ENCODE measurements around the gene SLC39A7. TPM values are rescaled to one million over a fixed set of nuclear protein-coding genes. Genes with fewer than 3 reads are reported as not detected.
A peak's percentile ranks its signal among the peaks of the same experiment; 100 is the strongest.

The SLC39A7 gene
- total and polyA plus RNA-seq, 4 donors: 59.7 to 102 (median 88.6) TPM

DNA sequence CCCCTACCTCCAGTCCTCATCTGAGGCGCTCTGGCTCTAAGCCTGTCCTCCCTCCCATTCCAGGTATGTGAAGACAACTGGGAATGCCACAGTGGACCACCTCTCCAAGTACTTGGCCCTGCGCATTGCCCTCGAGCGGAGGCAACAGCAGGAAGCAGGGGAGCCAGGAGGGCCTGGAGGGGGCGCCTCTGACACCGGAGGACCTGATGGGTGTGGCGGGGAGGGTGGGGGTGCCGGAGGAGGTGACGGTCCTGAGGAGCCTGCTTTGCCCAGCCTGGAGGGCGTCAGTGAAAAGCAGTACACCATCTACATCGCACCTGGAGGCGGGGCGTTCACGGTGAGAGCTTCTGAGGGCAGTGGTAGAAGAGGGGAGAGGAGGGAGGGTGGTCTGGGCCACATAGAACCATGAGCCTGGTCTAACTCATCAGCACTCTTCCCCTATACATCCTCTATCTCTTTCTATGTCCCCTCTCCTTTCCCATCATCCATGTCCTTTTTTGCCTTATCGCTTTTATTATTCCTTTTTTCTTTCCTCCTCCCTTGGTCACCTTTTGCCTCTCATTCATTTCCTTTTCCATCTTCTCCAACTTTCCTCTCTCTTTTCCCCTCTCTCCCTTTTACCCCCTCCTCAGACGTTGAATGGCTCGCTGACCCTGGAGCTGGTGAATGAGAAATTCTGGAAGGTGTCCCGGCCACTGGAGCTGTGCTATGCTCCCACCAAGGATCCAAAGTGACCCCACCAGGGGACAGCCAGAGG, 11.2 kb downstream of the SLC39A7 start:
- 80 to 83% methylated on average over 16 to 18 of the region's 18 CpGs for WGBS, 2 donors
- no peak overlapping the region for H3K4me3 ChIP-seq (ENCODE audit: low read length in 2 of 2)
- no peak for DNase-seq
- intact Hi-C loops (cut with DNase I): loop anchor here in 1 of 2 donors (2.0 kb wide), 1 partner anchor 37 kb away; no protein-coding TSS in a partner anchor
- no peaks in the 10 kb centered on the region for H3K4me1 ChIP-seq (ENCODE audit: control insufficient read depth in 1 of 2, insufficient read depth in 2 of 2, low read length in 2 of 2)
- H3K27me3 ChIP-seq (ENCODE audit: control insufficient read depth in 1 of 2, insufficient read depth in 2 of 2, low read length in 1 of 2): no peaks in the 10 kb centered on the region
- no peaks in the 10 kb centered on the region for H3K36me3 ChIP-seq (ENCODE audit: control insufficient read depth in 1 of 2, insufficient read depth in 2 of 2, low read length in 1 of 2)
- no peak overlapping the region for H3K27ac ChIP-seq (ENCODE audit: low read depth in 1 of 2, low read length in 2 of 2)
- H3K9me3 ChIP-seq (ENCODE audit: control insufficient read depth, low read length): no peaks in the 10 kb centered on the region
- ATAC-seq (ENCODE audit: low FRiP score): no peak

DNA sequence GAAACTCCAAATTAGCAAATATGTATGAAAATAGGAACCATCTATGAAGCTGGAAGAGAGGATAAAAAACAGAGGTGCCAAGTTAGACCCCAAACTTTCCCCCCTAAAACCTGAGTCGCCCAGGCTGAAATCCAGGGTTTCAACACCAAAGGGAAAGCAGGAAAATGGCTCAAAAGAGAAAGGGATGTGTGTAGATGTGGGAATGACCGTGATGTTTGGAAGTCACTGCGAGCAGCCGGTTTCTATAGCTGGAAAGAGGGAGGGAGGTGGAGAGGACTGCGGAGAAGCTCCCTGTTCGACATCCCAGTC, 12.1 kb downstream of the SLC39A7 start:
- H3K4me3 ChIP-seq (ENCODE audit: low read length in 2 of 2): peak overlapping the region; percentile 18 to 54
- H3K4me1 ChIP-seq (ENCODE audit: control insufficient read depth in 1 of 2, insufficient read depth in 2 of 2, low read length in 2 of 2): no peaks in the 10 kb centered on the region
- H3K9me3 ChIP-seq (ENCODE audit: control insufficient read depth, low read length): no peaks in the 10 kb centered on the region
- no peaks in the 10 kb centered on the region for H3K36me3 ChIP-seq (ENCODE audit: control insufficient read depth in 1 of 2, insufficient read depth in 2 of 2, low read length in 1 of 2)
- H3K27me3 ChIP-seq (ENCODE audit: control insufficient read depth in 1 of 2, insufficient read depth in 2 of 2, low read length in 1 of 2): no peaks in the 10 kb centered on the region
- intact Hi-C loops (cut with DNase I): loop anchor here in 1 of 2 donors (2.0 kb wide), 1 partner anchor 36 kb away; no protein-coding TSS in a partner anchor
- ATAC-seq (ENCODE audit: low FRiP score) (no peak), DNase-seq (no peak)
- 4 to 5% methylated on average over 6 of the region's 6 CpGs for WGBS, 2 donors
- H3K27ac ChIP-seq (ENCODE audit: low read depth in 1 of 2, low read length in 2 of 2): no peak overlapping the region

DNA sequence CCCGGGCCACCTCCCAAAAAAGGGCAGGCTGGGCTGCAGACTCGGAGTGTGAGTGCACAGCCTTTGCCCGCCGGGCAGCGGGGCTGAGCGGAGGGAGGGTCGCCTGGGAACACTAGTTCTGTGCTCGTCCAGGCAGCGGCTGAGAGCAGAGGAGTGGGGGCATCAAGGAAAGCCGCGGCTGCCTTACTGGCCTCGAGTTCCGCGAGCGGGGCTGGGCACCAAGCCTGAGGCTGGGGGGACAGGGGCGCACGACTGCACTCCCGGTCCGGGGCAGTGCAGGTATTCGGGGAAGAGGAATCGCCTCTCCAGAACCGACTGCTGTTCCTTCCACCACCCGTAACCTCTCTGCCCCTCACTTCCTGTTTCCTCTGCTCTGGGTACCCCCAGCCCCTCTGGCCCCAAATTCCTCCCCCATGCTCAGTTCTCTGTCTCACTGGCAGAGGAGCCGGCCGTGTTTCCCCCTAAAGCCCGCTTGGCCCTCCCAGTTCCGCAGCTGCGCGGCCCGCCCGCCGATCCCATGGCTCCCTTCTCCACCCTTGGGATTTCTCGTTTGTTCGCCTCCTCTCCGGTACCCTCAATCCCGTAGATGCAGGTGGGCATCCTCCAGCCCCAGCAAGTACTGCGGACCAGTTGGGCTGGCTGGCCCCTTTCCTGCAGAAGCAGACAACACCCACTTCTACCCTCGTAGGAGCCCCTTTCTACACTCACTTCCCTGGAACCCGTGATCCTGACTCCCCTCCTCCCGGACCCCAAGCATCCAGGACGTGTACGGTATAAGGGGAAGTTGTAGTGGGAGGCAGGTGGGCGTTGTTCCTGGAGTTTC, 12.7 kb downstream of the SLC39A7 start:
- intact Hi-C loops (cut with DNase I): loop anchor here in 1 of 2 donors (2.0 kb wide), 1 partner anchor 35 kb away; no protein-coding TSS in a partner anchor
- no peak overlapping the region for H3K27ac ChIP-seq (ENCODE audit: low read depth in 1 of 2, low read length in 2 of 2)
- no peaks in the 10 kb centered on the region for H3K27me3 ChIP-seq (ENCODE audit: control insufficient read depth in 1 of 2, insufficient read depth in 2 of 2, low read length in 1 of 2)
- DNase-seq (peak in 1 of 2 donors; percentile 86), ATAC-seq (ENCODE audit: low FRiP score) (peak; percentile 31)
- no peaks in the 10 kb centered on the region for H3K36me3 ChIP-seq (ENCODE audit: control insufficient read depth in 1 of 2, insufficient read depth in 2 of 2, low read length in 1 of 2)
- H3K9me3 ChIP-seq (ENCODE audit: control insufficient read depth, low read length): no peaks in the 10 kb centered on the region
- no peaks in the 10 kb centered on the region for H3K4me1 ChIP-seq (ENCODE audit: control insufficient read depth in 1 of 2, insufficient read depth in 2 of 2, low read length in 2 of 2)
- peak overlapping the region; percentile 18 to 54 for H3K4me3 ChIP-seq (ENCODE audit: low read length in 2 of 2)
- WGBS, 2 donors: 0 to 1% methylated on average over 32 to 43 of the region's 43 CpGs

DNA sequence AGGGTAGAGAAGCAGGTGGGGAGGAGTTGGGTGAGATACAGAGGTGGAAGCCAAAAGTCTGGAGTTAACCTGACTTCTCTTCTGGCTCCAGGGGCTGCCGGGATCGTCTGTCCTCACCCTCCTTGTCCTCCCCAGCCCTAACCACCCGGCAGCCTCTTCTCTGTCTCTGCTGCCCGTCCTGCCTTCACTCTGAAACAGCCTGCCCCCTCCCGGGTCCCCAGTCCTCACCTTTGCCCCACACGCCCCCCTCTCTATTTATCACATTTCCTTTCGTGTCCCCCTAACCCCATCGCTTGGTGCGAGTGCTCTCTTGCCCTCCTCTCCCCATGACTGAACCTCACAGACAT, 13.3 kb downstream of the SLC39A7 start:
- ATAC-seq (ENCODE audit: low FRiP score) (no peak), DNase-seq (no peak)
- intact Hi-C loops (cut with DNase I): loop anchor here in 1 of 2 donors (2.0 kb wide), 1 partner anchor 35 kb away; no protein-coding TSS in a partner anchor
- no peaks in the 10 kb centered on the region for H3K36me3 ChIP-seq (ENCODE audit: control insufficient read depth in 1 of 2, insufficient read depth in 2 of 2, low read length in 1 of 2)
- no peaks in the 10 kb centered on the region for H3K27me3 ChIP-seq (ENCODE audit: control insufficient read depth in 1 of 2, insufficient read depth in 2 of 2, low read length in 1 of 2)
- H3K9me3 ChIP-seq (ENCODE audit: control insufficient read depth, low read length): no peaks in the 10 kb centered on the region
- H3K27ac ChIP-seq (ENCODE audit: low read depth in 1 of 2, low read length in 2 of 2): no peak overlapping the region
- H3K4me3 ChIP-seq (ENCODE audit: low read length in 2 of 2): no peak overlapping the region
- 18 to 21% methylated on average over 9 of the region's 9 CpGs for WGBS, 2 donors
- H3K4me1 ChIP-seq (ENCODE audit: control insufficient read depth in 1 of 2, insufficient read depth in 2 of 2, low read length in 2 of 2): no peaks in the 10 kb centered on the region

DNA sequence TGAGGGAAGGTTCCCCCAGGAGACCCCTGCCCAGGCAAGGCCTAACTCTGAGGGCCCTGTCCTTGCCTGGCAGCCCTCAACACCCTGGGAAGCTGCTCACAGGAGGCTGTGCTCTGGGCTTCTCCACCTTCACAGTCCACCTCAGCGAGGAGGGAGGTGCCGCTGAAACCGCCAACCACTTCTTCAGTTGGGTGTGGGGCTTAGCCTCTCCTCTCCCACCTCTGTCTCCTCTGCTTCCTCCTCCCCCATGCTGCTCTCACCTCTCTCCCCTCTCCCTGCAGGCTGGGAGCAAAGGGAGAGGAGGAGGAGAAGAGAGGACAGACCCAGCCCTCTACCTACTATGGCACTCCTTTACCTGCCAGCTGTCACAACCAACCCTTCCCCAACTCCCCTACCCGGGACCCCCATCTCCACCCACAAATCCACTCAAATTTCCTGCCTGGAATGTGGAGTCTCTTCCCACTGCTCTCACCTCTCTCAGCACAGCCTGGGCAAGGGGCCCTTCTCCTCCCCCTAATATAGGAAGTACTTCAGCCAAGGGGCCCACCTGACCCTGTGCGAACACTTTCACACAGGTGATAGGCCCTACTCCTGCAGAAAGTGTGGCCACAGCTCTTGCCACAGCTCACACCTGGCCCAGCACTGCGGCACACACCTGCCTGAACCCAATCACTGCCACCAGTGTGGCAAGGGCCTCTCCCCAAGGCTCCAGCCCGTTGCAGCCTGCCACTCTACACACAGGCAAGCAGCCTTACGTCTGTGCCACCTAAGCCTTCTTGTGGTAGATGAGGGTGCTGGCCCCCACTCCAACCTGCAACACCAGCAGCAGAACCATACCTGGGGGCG, 14.8 kb downstream of the SLC39A7 start:
- Histone ChIP-seq H3K4me3 (ENCODE audit: low read length in 2 of 2) (no peak overlapping the region), H3K9me3 (ENCODE audit: control insufficient read depth, low read length) (no peaks in the 10 kb centered on the region), H3K27me3 (ENCODE audit: control insufficient read depth in 1 of 2, insufficient read depth in 2 of 2, low read length in 1 of 2) (no peaks in the 10 kb centered on the region), H3K36me3 (ENCODE audit: control insufficient read depth in 1 of 2, insufficient read depth in 2 of 2, low read length in 1 of 2) (no peaks in the 10 kb centered on the region), H3K4me1 (ENCODE audit: control insufficient read depth in 1 of 2, insufficient read depth in 2 of 2, low read length in 2 of 2) (no peaks in the 10 kb centered on the region), H3K27ac (ENCODE audit: low read depth in 1 of 2, low read length in 2 of 2) (no peak overlapping the region)
- 75 to 80% methylated on average over 9 of the region's 9 CpGs for WGBS, 2 donors
- ATAC-seq (ENCODE audit: low FRiP score) (no peak), DNase-seq (no peak)
- intact Hi-C loops (cut with DNase I): no loop called here

GRCh38 chr6:33216117-33216649, 15.5 kb downstream of the SLC39A7 start:
- Histone ChIP-seq H3K27me3 (ENCODE audit: control insufficient read depth in 1 of 2, insufficient read depth in 2 of 2, low read length in 1 of 2) (no peaks in the 10 kb centered on the region), H3K4me1 (ENCODE audit: control insufficient read depth in 1 of 2, insufficient read depth in 2 of 2, low read length in 2 of 2) (no peaks in the 10 kb centered on the region), H3K4me3 (ENCODE audit: low read length in 2 of 2) (no peak overlapping the region), H3K36me3 (ENCODE audit: control insufficient read depth in 1 of 2, insufficient read depth in 2 of 2, low read length in 1 of 2) (no peaks in the 10 kb centered on the region), H3K9me3 (ENCODE audit: control insufficient read depth, low read length) (no peaks in the 10 kb centered on the region), H3K27ac (ENCODE audit: low read depth in 1 of 2, low read length in 2 of 2) (no peak overlapping the region)
- ATAC-seq (ENCODE audit: low FRiP score): no peak
- WGBS, 2 donors: 94 to 97% methylated on average over 4 of the region's 4 CpGs
- intact Hi-C loops (cut with DNase I): no loop called here
- no peak for DNase-seq

DNA sequence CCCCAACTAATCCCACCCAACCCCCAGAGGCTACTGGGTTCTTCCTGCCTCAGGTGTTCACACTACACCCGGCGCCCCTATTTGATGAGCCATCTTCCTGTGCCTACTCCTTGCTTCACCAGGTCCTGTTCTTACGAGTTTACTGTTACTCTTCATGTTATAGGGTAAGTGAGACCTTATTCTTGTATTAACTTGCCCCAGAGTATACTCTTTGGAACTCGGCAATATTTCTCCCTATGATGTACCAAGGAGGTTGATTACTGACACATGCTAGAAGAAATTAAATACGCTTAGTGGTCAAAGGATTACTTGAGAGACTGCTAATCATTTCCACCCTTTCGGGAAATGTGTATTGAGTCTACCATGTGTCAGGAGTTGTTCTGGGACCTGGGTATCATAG, 16.6 kb downstream of the SLC39A7 start:
- H3K27ac ChIP-seq (ENCODE audit: low read depth in 1 of 2, low read length in 2 of 2): no peak overlapping the region
- ATAC-seq (ENCODE audit: low FRiP score): no peak
- no peaks in the 10 kb centered on the region for H3K27me3 ChIP-seq (ENCODE audit: control insufficient read depth in 1 of 2, insufficient read depth in 2 of 2, low read length in 1 of 2)
- intact Hi-C loops (cut with DNase I): no loop called here
- DNase-seq: no peak
- no peaks in the 10 kb centered on the region for H3K9me3 ChIP-seq (ENCODE audit: control insufficient read depth, low read length)
- WGBS, 2 donors: 87 to 88% methylated on average over 6 of the region's 6 CpGs
- no peaks in the 10 kb centered on the region for H3K4me1 ChIP-seq (ENCODE audit: control insufficient read depth in 1 of 2, insufficient read depth in 2 of 2, low read length in 2 of 2)
- no peak overlapping the region for H3K4me3 ChIP-seq (ENCODE audit: low read length in 2 of 2)
- no peaks in the 10 kb centered on the region for H3K36me3 ChIP-seq (ENCODE audit: control insufficient read depth in 1 of 2, insufficient read depth in 2 of 2, low read length in 1 of 2)

GRCh38 chr6:33217681-33218080, 17.0 kb downstream of the SLC39A7 start:
- Histone ChIP-seq H3K36me3 (ENCODE audit: control insufficient read depth in 1 of 2, insufficient read depth in 2 of 2, low read length in 1 of 2) (no peaks in the 10 kb centered on the region), H3K4me1 (ENCODE audit: control insufficient read depth in 1 of 2, insufficient read depth in 2 of 2, low read length in 2 of 2) (no peaks in the 10 kb centered on the region), H3K4me3 (ENCODE audit: low read length in 2 of 2) (no peak overlapping the region), H3K27me3 (ENCODE audit: control insufficient read depth in 1 of 2, insufficient read depth in 2 of 2, low read length in 1 of 2) (no peaks in the 10 kb centered on the region), H3K27ac (ENCODE audit: low read depth in 1 of 2, low read length in 2 of 2) (no peak overlapping the region), H3K9me3 (ENCODE audit: control insufficient read depth, low read length) (no peaks in the 10 kb centered on the region)
- ATAC-seq (ENCODE audit: low FRiP score) (no peak), DNase-seq (no peak)
- 71% methylated on average over 3 of the region's 3 CpGs for WGBS, 2 donors
- intact Hi-C loops (cut with DNase I): no loop called here
